Transverse colon (tissue), 4 donors: ENCODE results near the gene PDE1C. TPM values are rescaled to one million over a fixed set of nuclear protein-coding genes. Genes with fewer than 3 reads are reported as not detected.

Source experiments
- DNase-seq: peaks from one replicate; pipeline ENCODE4 v3.0.0-alpha.2; 2019
- H3K27ac ChIP-seq, 4 donors: fragments of 200-600 bp; sonication (generic); 2 replicates each; pipeline ENCODE4 v1.5.1; 2016 to 2018; ENCODE audit warnings: inconsistent platforms in 4 of 4
- H3K27me3 ChIP-seq: fragments of 200-600 bp; sonication (generic); 2 replicates; pipeline ENCODE4 v1.5.1; 2017; ENCODE audit warnings: inconsistent platforms
- H3K36me3 ChIP-seq, 4 donors: fragments of 200-600 bp; sonication (generic); 2 replicates each; pipeline ENCODE4 v1.5.1; 2017 to 2019; ENCODE audit warnings: inconsistent platforms in 4 of 4
- H3K4me1 ChIP-seq, 4 donors: fragments of 200-600 bp; sonication (generic); 2 replicates each; pipeline ENCODE4 v1.5.1; 2017 to 2020; ENCODE audit warnings: inconsistent platforms in 4 of 4
- H3K4me3 ChIP-seq, 4 donors: fragments of 200-600 bp; sonication (generic); 1 replicate in 1 of 4; 2 replicates in 3 of 4; pipeline versions ENCODE4 v1.5.1 to v1.6.1; 2017 to 2019; ENCODE audit warnings: inconsistent platforms in 4 of 4
- H3K9me3 ChIP-seq, 2 donors: fragments of 200-600 bp; sonication (generic); 2 replicates each; pipeline ENCODE4 v1.5.1; 2017 to 2019; ENCODE audit warnings: inconsistent platforms in 2 of 2
- EP300 ChIP-seq: sonication (generic); formaldehyde crosslinking; IDR thresholded peaks from one replicate; pipeline ENCODE4 v1.6.1; 2017; ENCODE audit warnings: antibody characterized with exemption, low read depth
- POLR2A ChIP-seq: fragments of 450-650 bp; IDR thresholded peaks from one replicate; pipeline ENCODE4 v1.6.1; 2016; ENCODE audit warnings: antibody characterized with exemption, mild to moderate bottlenecking, moderate library complexity
- POLR2AphosphoS5 ChIP-seq, 3 donors: sonication (generic); formaldehyde crosslinking; IDR thresholded peaks; one replicate each; pipeline ENCODE4 v1.6.1; 2016; ENCODE audit warnings: antibody characterized with exemption in 3 of 3
- WGBS, 2 donors: methylation state at CpG; one replicate each; pipeline ENCODE4 v1.1.5; 2018; ENCODE audit warnings: low coverage in 1 of 2; 5-methylcytosine and 5-hydroxymethylcytosine counted together
- in situ Hi-C, 4 donors: fragments of 200-750 bp; cut with MboI; loops; one replicate each; pipeline versions ENCODE4 v1.15.0 to v1.15.1; 2017; ENCODE audit warnings: low sequenced_read_pairs in 3 of 4, low pct_ligation_motif_present in 1 of 4, low pct_unique_long_range_greater_than_20kb in 1 of 4
- intact Hi-C: fragments of 100-400 bp; cut with DNase I; formaldehyde crosslinking; loops from one replicate; pipeline ENCODE4 v1.15.1; 2023; ENCODE audit warnings: low total_unique reads
- total RNA-seq, 4 donors: library from RNA; depleted of rRNA; stranded (reverse); fragments of >200 nt; gene quantifications; one replicate each; pipeline ENCODE4 v1.1.0, GENCODE V29; 2016
- TF ChIP-seq, protein P1 (sequence below), 5 experiments: fragments of 200-600 bp in 3 of 5; fragments of 450-650 bp in 2 of 5; sonication (generic) in 3 of 5; IDR thresholded peaks; 1 replicate in 2 of 5; 2 replicates in 3 of 5; pipeline ENCODE4 v1.5.1; 2016 to 2017; ENCODE audit warnings: antibody characterized with exemption in 5 of 5, inconsistent platforms in 3 of 5, mild to moderate bottlenecking in 2 of 5, moderate library complexity in 1 of 5

PDE1C gene
- total RNA-seq, 4 donors from 2014 or later: 1.5 to 8.4 (median 2.9) TPM

DNA sequence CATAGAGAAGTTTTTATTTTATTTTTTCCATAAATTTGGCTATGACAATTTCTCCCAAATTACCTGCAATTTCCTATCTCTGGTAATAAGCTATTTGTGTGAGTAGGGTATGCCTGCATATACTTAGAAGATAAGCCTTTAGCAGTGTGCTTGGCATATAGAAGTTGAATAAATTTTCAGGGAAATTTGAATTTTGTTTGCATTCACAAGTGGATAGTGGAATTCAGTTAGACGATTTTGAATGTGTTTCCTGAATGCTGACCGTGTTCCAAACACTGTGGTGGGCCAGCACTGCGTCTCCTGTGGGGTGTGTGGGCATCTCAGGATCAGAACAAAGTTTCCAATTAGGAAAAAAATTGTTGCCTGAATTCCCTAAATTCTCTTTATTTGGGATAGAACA, 283.9 kb downstream of the PDE1C start:
- TF ChIP-seq POLR2AphosphoS5 (IDR thresholded peaks at IDR 0.05) (no peak), EP300 (no peak)
- no peaks in the 10 kb centered on the region for H3K4me1 ChIP-seq
- no peaks in the 10 kb centered on the region for H3K27me3 ChIP-seq
- 74 to 84% methylated on average over 3 of the region's 3 CpGs for WGBS, 2 donors
- no peak overlapping the region for H3K27ac ChIP-seq
- no peak for DNase-seq
- in situ Hi-C loops: no loop called here
- H3K9me3 ChIP-seq: no peaks in the 10 kb centered on the region
- no peaks in the 10 kb centered on the region for H3K36me3 ChIP-seq
- intact Hi-C loops: no loop called here
- H3K4me3 ChIP-seq: no peak overlapping the region

DNA sequence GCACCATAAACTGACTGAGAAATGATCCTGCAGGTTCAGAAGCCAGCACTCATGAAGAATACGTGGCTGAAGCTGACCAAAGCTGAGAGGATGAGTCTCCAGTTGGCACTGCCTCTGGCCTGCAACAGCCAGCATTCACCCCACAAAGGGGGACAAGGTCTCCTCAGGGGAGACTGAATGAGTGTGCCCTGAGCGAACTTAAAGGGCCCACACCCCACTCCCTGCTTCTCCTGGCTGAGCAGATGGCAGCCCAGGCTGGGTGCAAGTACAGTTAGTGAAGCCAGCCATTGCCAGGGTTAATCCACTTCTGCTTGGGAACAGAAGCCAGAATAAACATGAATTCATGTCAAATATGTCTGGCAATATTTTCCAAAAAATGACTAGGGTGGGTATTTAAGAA, 285.1 kb downstream of the PDE1C start:
- Histone ChIP-seq H3K27me3 (no peaks in the 10 kb centered on the region), H3K4me3 (no peak overlapping the region), H3K9me3 (no peaks in the 10 kb centered on the region), H3K4me1 (no peaks in the 10 kb centered on the region), H3K36me3 (no peaks in the 10 kb centered on the region), H3K27ac (no peak overlapping the region)
- in situ Hi-C loops: no loop called here
- intact Hi-C loops: no loop called here
- DNase-seq: no peak
- 67% methylated on average over 2 of the region's 2 CpGs; no CpG with 5 or more reads in 1 of the 2 donors for WGBS, 2 donors
- no peak for TF ChIP-seq POLR2A
- TF ChIP-seq POLR2AphosphoS5 (IDR thresholded peaks at IDR 0.05): no peak
- no peak for TF ChIP-seq EP300
- TF ChIP-seq, protein P1, sequence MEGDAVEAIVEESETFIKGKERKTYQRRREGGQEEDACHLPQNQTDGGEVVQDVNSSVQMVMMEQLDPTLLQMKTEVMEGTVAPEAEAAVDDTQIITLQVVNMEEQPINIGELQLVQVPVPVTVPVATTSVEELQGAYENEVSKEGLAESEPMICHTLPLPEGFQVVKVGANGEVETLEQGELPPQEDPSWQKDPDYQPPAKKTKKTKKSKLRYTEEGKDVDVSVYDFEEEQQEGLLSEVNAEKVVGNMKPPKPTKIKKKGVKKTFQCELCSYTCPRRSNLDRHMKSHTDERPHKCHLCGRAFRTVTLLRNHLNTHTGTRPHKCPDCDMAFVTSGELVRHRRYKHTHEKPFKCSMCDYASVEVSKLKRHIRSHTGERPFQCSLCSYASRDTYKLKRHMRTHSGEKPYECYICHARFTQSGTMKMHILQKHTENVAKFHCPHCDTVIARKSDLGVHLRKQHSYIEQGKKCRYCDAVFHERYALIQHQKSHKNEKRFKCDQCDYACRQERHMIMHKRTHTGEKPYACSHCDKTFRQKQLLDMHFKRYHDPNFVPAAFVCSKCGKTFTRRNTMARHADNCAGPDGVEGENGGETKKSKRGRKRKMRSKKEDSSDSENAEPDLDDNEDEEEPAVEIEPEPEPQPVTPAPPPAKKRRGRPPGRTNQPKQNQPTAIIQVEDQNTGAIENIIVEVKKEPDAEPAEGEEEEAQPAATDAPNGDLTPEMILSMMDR (IDR thresholded peaks at IDR 0.05): no peak

DNA sequence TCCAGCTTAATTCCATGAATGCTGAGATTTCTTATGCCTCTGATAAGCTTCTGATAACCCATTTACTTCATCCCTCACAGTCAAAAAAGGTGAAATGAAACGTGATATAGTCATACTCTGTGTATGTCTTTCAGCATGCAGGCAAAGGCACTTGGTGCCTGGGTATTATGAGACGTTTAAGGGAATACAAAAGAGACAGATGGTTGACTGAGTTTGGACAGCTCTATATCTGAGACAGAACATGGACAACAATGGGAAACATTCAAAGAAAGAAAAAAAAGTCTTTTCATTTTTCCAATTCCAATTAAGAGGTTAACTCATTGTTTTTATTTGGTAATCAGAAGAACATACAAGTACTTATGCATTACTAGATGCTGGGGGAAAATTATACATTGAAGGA, 287.0 kb downstream of the PDE1C start:
- TF ChIP-seq POLR2AphosphoS5 (IDR thresholded peaks at IDR 0.05): no peak
- no peak for TF ChIP-seq POLR2A
- TF ChIP-seq, protein P1 (IDR thresholded peaks at IDR 0.05): no peak
- TF ChIP-seq EP300: no peak
- in situ Hi-C loops: no loop called here
- 61 to 92% methylated on average over 2 of the region's 2 CpGs for WGBS, 2 donors
- Histone ChIP-seq H3K9me3 (no peaks in the 10 kb centered on the region), H3K4me3 (no peak overlapping the region), H3K27ac (no peak overlapping the region), H3K27me3 (no peaks in the 10 kb centered on the region), H3K36me3 (no peaks in the 10 kb centered on the region), H3K4me1 (no peaks in the 10 kb centered on the region)
- intact Hi-C loops: no loop called here
- no peak for DNase-seq

DNA sequence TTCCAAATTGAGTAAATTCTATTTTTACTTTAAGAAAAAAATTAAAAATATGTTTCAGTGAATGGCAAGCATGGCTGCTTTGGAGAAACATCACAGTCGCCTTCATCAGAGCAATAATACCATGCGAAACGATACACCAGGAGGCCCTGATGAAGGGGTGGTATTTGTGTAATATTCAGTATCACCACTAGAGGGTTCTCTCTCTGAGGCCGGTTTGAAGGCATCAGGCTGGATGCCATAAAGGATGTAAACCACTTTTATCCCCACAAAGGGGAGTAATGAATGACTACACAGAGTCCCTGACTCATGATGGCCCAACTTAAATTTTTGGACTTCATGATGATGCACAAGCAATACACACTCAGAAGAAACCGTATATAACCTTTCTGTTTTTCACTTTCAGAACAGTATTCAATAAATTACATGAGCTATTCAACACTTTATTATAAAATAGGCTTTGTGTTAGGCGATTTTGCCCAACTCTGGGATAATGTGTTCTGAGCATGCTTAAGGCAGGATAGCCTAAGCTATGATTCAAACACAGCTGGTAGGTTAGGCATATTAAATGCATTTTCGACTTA, 287.7 kb downstream of the PDE1C start:
- DNase-seq: no peak

More for the DNA sequence above, 287.7 kb downstream of the PDE1C start:
- Histone ChIP-seq H3K4me1 (no peaks in the 10 kb centered on the region), H3K9me3 (no peaks in the 10 kb centered on the region), H3K27me3 (no peaks in the 10 kb centered on the region), H3K4me3 (no peak overlapping the region), H3K36me3 (no peaks in the 10 kb centered on the region), H3K27ac (no peak overlapping the region)
- 39 to 45% methylated on average over 6 to 7 of the region's 7 CpGs for WGBS, 2 donors
- no peak for TF ChIP-seq EP300
- TF ChIP-seq, protein P1 (IDR thresholded peaks at IDR 0.05): peak; percentile 59 to 73 (median 69)
- in situ Hi-C loops (no loop called here), intact Hi-C loops (no loop called here)
